Neural cell (in vitro differentiated cells): Measurements from ENCODE around the gene BCL11B. TPM values are rescaled to one million over a fixed set of nuclear protein-coding genes. Genes with fewer than 3 reads are reported as not detected.

Experiments used
- H2AFZ ChIP-seq: fragments of 200-600, 300-800 bp; sonication (generic), shearing (Covaris generic); 2 replicates; pipeline ENCODE4 v1.6.0; 2014; ENCODE audit warnings: low read depth, mild to moderate bottlenecking, antibody characterized with exemption, low read length, moderate library complexity
- H3F3A ChIP-seq: fragments of 200-600 bp; shearing (Covaris generic); 2 replicates; pipeline ENCODE4 v1.6.1; 2016; ENCODE audit warnings: mild to moderate bottlenecking, moderate library complexity, mixed read lengths, antibody characterized with exemption, low read length; ENCODE audit not compliant: insufficient read depth, poor library complexity, severe bottlenecking
- H3K27ac ChIP-seq: fragments of 200-600, 300-800 bp; sonication (generic), shearing (Covaris generic); 2 replicates; pipeline ENCODE4 v1.5.1; 2014; ENCODE audit warnings: mild to moderate bottlenecking, low read length, moderate library complexity
- H3K27me3 ChIP-seq: fragments of 300-800, 200-600 bp; sonication (generic), shearing (Covaris generic); 2 replicates; pipeline ENCODE4 v1.6.0; 2014; ENCODE audit warnings: mild to moderate bottlenecking, low read depth, low read length, moderate library complexity; ENCODE audit not compliant: insufficient read depth
- H3K36me3 ChIP-seq: fragments of 300-800, 200-600 bp; sonication (generic), shearing (Covaris generic); 2 replicates; pipeline ENCODE4 v1.5.1; 2014; ENCODE audit warnings: mild to moderate bottlenecking, antibody characterized with exemption, low read length, moderate library complexity; ENCODE audit not compliant: insufficient read depth
- H3K4me2 ChIP-seq: fragments of 300-800, 200-600 bp; sonication (generic), shearing (Covaris generic); 2 replicates; pipeline ENCODE4 v1.6.0; 2014; ENCODE audit warnings: mild to moderate bottlenecking, low read length
- H3K4me3 ChIP-seq: fragments of 300-800, 200-600 bp; sonication (generic), shearing (Covaris generic); 2 replicates; pipeline ENCODE4 v1.5.1; 2014; ENCODE audit warnings: mild to moderate bottlenecking, low read length, moderate library complexity
- H3K79me2 ChIP-seq: fragments of 200-600 bp; shearing (Covaris generic); replicated peaks from 2 replicates; pipeline ENCODE4 v1.6.0; 2014; ENCODE audit warnings: mild to moderate bottlenecking, low read length, moderate library complexity; ENCODE audit not compliant: insufficient read depth
- H3K9ac ChIP-seq: fragments of 300-800, 200-600 bp; sonication (generic), shearing (Covaris generic); 2 replicates; pipeline ENCODE4 v1.6.1; 2016; ENCODE audit warnings: mild to moderate bottlenecking, low read length, mixed read lengths
- H3K9me2 ChIP-seq: fragments of 200-600 bp; shearing (Covaris generic); 2 replicates; pipeline ENCODE4 v1.6.1; 2016; ENCODE audit warnings: mild to moderate bottlenecking, low read length, mixed read lengths; ENCODE audit not compliant: insufficient read depth
- H3K9me3 ChIP-seq: fragments of 200-600, 300-800 bp; sonication (generic), shearing (Covaris generic); 2 replicates; pipeline ENCODE4 v1.6.1; 2016; ENCODE audit warnings: mild to moderate bottlenecking, mixed run types, low read length, moderate library complexity, mixed read lengths
- H4K20me1 ChIP-seq: fragments of 200-600 bp; shearing (Covaris generic); 2 replicates; pipeline ENCODE4 v1.6.1; 2016; ENCODE audit warnings: mild to moderate bottlenecking, mixed run types; ENCODE audit not compliant: insufficient read depth
- CTCF ChIP-seq: fragments of 450-650 bp; IDR thresholded peaks from 2 replicates; pipeline ENCODE4 v1.5.1; 2014; ENCODE audit warnings: antibody characterized with exemption, mild to moderate bottlenecking, moderate library complexity; ENCODE audit not compliant: poor library complexity, severe bottlenecking
- EP300 ChIP-seq: fragments of 450-650 bp; conservative IDR thresholded peaks from 2 replicates; pipeline ENCODE4 v1.6.1; 2014; ENCODE audit warnings: antibody characterized with exemption, mild to moderate bottlenecking, moderate library complexity; ENCODE audit not compliant: poor library complexity, severe bottlenecking
- EZH2 ChIP-seq: fragments of 200-600, 300-800 bp; shearing (Covaris generic), sonication (generic); IDR thresholded peaks from 2 replicates; pipeline ENCODE4 v1.6.1; 2014; ENCODE audit warnings: antibody characterized with exemption, low read length, borderline replicate concordance, mild to moderate bottlenecking; ENCODE audit not compliant: insufficient read depth, poor library complexity, severe bottlenecking
- MXI1 ChIP-seq: fragments of 450-650 bp; conservative IDR thresholded peaks from 2 replicates; pipeline ENCODE4 v1.6.1; 2014; ENCODE audit warnings: antibody characterized with exemption, mild to moderate bottlenecking; ENCODE audit not compliant: poor library complexity, severe bottlenecking
- POLR2AphosphoS5 ChIP-seq: IDR thresholded peaks from 2 replicates; pipeline ENCODE4 v1.6.1; 2012
- RAD21 ChIP-seq: fragments of 450-650 bp; conservative IDR thresholded peaks from 2 replicates; pipeline ENCODE4 v1.6.1; 2014; ENCODE audit warnings: antibody characterized with exemption, mild to moderate bottlenecking, moderate library complexity
- SMC3 ChIP-seq: fragments of 450-650 bp; conservative IDR thresholded peaks from 2 replicates; pipeline ENCODE4 v1.6.1; 2014; ENCODE audit warnings: antibody characterized with exemption, mild to moderate bottlenecking, moderate library complexity; ENCODE audit not compliant: poor library complexity
- TAF1 ChIP-seq: IDR thresholded peaks from 2 replicates; pipeline ENCODE4 v1.6.1; 2012; ENCODE audit warnings: low read depth
- polyA plus RNA-seq: library from polyadenylated mRNA; depleted of rRNA; stranded (reverse); fragments of >200 nt; gene quantifications from 2 replicates; pipeline ENCODE4 v1.2.3, GENCODE V29; 2014
- TF ChIP-seq, protein P1 (sequence below): IDR thresholded peaks from 2 replicates; pipeline ENCODE4 v1.6.1; 2012; ENCODE audit warnings: borderline replicate concordance

BCL11B gene
- polyA plus RNA-seq, 1 donor from 2014 or later: 104 TPM

DNA sequence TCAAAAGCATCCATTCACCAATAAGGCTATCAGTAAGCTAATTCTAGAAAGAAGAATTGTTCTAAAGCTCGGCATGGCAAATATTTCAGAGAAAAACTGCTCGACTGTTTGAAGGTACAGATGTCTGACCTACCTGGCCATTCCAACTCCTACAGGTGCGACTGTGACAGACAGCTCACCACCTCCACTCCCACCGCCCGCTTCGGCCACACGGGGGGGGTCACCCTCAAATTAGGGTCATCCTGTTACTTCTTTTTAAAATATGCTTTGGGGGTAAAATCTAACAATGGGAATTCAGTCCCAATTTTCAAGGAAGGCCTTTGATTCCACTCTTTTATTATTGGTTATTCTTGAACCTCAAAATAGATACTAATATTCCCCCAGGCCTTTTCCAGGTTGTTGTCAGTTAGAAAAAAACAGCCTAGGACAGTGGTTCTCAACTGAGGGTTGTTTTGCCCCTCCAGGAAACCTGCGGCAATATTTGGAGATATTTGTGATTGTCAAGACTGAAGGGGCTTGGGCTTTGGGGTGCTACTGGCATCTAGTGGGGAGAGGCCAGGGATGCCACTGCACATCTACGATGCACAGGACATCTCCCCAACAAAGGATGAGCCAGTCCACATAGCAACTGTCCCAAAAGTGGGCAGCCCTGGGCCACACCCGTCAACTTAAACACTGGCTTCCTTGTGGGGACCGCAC, 81.2 kb downstream of the BCL11B start:
- H2AFZ ChIP-seq: no peak overlapping the region
- TF ChIP-seq RAD21 (peak; percentile 41), EZH2 (no peak), CTCF (peak; percentile 24)
- H3K79me2 ChIP-seq: peaks cover 93% of the 10 kb centered on the region
- no peak overlapping the region for H3K27ac ChIP-seq
- peaks cover 99% of the 10 kb centered on the region for H4K20me1 ChIP-seq
- no peak overlapping the region for H3K4me2 ChIP-seq
- no peak overlapping the region for H3K4me3 ChIP-seq
- no peaks in the 10 kb centered on the region for H3K36me3 ChIP-seq
- H3K27me3 ChIP-seq: no peaks in the 10 kb centered on the region
- no peaks in the 10 kb centered on the region for H3K9me3 ChIP-seq
- H3K9me2 ChIP-seq: no peaks in the 10 kb centered on the region
- no peak overlapping the region for H3K9ac ChIP-seq
- no peaks in the 10 kb centered on the region for H3F3A ChIP-seq

GRCh38 chr14:99189201-99189801, 82.7 kb downstream of the BCL11B start:
- peak overlapping the region; percentile 30 for H3K4me3 ChIP-seq
- no peak overlapping the region for H3K4me2 ChIP-seq
- H3K27me3 ChIP-seq: no peaks in the 10 kb centered on the region
- peaks cover 92% of the 10 kb centered on the region for H3K79me2 ChIP-seq
- peaks cover 93% of the 10 kb centered on the region for H4K20me1 ChIP-seq
- H3K36me3 ChIP-seq: no peaks in the 10 kb centered on the region
- H3K27ac ChIP-seq: no peak overlapping the region
- TF ChIP-seq, protein P1, sequence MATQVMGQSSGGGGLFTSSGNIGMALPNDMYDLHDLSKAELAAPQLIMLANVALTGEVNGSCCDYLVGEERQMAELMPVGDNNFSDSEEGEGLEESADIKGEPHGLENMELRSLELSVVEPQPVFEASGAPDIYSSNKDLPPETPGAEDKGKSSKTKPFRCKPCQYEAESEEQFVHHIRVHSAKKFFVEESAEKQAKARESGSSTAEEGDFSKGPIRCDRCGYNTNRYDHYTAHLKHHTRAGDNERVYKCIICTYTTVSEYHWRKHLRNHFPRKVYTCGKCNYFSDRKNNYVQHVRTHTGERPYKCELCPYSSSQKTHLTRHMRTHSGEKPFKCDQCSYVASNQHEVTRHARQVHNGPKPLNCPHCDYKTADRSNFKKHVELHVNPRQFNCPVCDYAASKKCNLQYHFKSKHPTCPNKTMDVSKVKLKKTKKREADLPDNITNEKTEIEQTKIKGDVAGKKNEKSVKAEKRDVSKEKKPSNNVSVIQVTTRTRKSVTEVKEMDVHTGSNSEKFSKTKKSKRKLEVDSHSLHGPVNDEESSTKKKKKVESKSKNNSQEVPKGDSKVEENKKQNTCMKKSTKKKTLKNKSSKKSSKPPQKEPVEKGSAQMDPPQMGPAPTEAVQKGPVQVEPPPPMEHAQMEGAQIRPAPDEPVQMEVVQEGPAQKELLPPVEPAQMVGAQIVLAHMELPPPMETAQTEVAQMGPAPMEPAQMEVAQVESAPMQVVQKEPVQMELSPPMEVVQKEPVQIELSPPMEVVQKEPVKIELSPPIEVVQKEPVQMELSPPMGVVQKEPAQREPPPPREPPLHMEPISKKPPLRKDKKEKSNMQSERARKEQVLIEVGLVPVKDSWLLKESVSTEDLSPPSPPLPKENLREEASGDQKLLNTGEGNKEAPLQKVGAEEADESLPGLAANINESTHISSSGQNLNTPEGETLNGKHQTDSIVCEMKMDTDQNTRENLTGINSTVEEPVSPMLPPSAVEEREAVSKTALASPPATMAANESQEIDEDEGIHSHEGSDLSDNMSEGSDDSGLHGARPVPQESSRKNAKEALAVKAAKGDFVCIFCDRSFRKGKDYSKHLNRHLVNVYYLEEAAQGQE: no peak
- no peak for TF ChIP-seq EP300
- no peak for TF ChIP-seq SMC3
- no peak for TF ChIP-seq EZH2
- no peak for TF ChIP-seq TAF1
- no peak for TF ChIP-seq MXI1
- no peak for TF ChIP-seq CTCF
- TF ChIP-seq RAD21: no peak
- TF ChIP-seq POLR2AphosphoS5: no peak
- H3F3A ChIP-seq: no peaks in the 10 kb centered on the region
- no peak overlapping the region for H3K9ac ChIP-seq
- H3K9me3 ChIP-seq: no peaks in the 10 kb centered on the region
- H2AFZ ChIP-seq: no peak overlapping the region
- H3K9me2 ChIP-seq: no peaks in the 10 kb centered on the region
